Retina (tissue), 1 donor: ENCODE results near the gene AKAP5.
"Not testable (repeated sequence)": the region's sequence is repeated elsewhere in the genome, so short reads cannot be mapped to it uniquely, and the experiment has no call there.

Experiments
- DNase-seq: peaks from one replicate; pipeline ENCODE4 v3.0.0-alpha.2; 2016

The AKAP5 gene

GRCh38 chr14:64504310-64504896, 39.1 kb downstream of the AKAP5 start, which contains the start of gene ZBTB1:
Gene ZBTB1, plus strand, starts transcription at chr14:64504770. Its CDS starts 16,735 bp downstream, at chr14:64521505.
- DNase-seq = peak; percentile 94

GRCh38 chr14:64504897-64505794, 39.8 kb downstream of the AKAP5 start:
- DNase-seq = peak; percentile 94

- DNase-seq = no peak
Observed at GRCh38 chr14:64506721-64507120, 41.4 kb downstream of the AKAP5 start.

GRCh38 chr14:64507376-64508156, 42.3 kb downstream of the AKAP5 start:
- DNase-seq = no peak

GRCh38 chr14:64508215-64508776, 43.0 kb downstream of the AKAP5 start:
- no peak for DNase-seq

- DNase-seq = no peak
Observed at GRCh38 chr14:64509036-64509435, 43.7 kb downstream of the AKAP5 start.

- peak; percentile 58 for DNase-seq
Observed at GRCh38 chr14:64510825-64511671, 45.7 kb downstream of the AKAP5 start.

GRCh38 chr14:64513271-64513670, 48.0 kb downstream of the AKAP5 start:
- DNase-seq = no peak

- DNase-seq = no peak
Observed at GRCh38 chr14:64515053-64515452, 49.8 kb downstream of the AKAP5 start.

- DNase-seq = no peak
Observed at GRCh38 chr14:64516969-64517368, 51.7 kb downstream of the AKAP5 start.

- not testable (repeated sequence) for DNase-seq
Observed at GRCh38 chr14:64517667-64518066, 52.4 kb downstream of the AKAP5 start.

- no peak for DNase-seq
Observed at GRCh38 chr14:64518229-64518628, 52.9 kb downstream of the AKAP5 start.

GRCh38 chr14:64520699-64521098, 55.4 kb downstream of the AKAP5 start:
- DNase-seq = no peak

GRCh38 chr14:64522591-64523355, 57.5 kb downstream of the AKAP5 start:
- no peak for DNase-seq
